ENCODE results near the gene TBC1D14.

DNA sequence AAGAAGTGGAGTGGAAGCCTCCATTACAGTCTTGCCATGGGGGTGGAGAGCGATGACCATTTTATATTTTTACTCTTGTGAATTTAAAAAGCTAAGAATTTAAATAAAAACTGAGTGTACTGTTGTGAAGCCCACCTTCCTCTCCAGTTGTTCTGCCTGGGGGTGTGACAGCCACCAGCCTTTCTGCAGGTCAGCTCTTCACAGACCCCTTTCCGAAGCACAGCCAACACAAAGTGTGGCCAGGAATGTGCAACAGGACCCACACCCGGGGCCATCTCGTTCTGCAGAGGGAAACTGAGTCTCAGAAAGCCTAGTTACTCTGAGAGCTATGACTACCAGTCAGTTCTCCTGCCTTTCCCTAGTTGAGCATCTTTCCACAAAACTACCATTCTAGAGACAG, 156.9 kb downstream of the TBC1D14 start:
- TF ChIP-seq, protein P1, sequence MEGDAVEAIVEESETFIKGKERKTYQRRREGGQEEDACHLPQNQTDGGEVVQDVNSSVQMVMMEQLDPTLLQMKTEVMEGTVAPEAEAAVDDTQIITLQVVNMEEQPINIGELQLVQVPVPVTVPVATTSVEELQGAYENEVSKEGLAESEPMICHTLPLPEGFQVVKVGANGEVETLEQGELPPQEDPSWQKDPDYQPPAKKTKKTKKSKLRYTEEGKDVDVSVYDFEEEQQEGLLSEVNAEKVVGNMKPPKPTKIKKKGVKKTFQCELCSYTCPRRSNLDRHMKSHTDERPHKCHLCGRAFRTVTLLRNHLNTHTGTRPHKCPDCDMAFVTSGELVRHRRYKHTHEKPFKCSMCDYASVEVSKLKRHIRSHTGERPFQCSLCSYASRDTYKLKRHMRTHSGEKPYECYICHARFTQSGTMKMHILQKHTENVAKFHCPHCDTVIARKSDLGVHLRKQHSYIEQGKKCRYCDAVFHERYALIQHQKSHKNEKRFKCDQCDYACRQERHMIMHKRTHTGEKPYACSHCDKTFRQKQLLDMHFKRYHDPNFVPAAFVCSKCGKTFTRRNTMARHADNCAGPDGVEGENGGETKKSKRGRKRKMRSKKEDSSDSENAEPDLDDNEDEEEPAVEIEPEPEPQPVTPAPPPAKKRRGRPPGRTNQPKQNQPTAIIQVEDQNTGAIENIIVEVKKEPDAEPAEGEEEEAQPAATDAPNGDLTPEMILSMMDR (IDR thresholded peaks at IDR 0.05; ENCODE audit: insufficient read depth, low read length, poor library complexity, severe bottlenecking): no peak
- TF ChIP-seq EZH2phosphoT487 (conservative IDR thresholded peaks at IDR 0.05; ENCODE audit: low read length): no peak

Measured in SU-DHL-6 (cell line).